Neural progenitor cell (in vitro differentiated cells): ENCODE data around the gene CCNC. TPM values are rescaled to one million over a fixed set of nuclear protein-coding genes. Genes with fewer than 3 reads are reported as not detected.

ENCODE experiments used
- DNase-seq: peaks from one replicate; pipeline ENCODE4 v3.0.0-alpha.2; 2016; ENCODE audit warnings: low spot score
- H2AFZ ChIP-seq: fragments of 200-600 bp; sonication (generic); replicated peaks from 2 replicates; pipeline ENCODE4 v1.6.1; 2016; ENCODE audit warnings: antibody characterized with exemption
- H3F3A ChIP-seq: fragments of 200-600 bp; sonication (generic); 2 replicates; pipeline ENCODE4 v1.6.1; 2016; ENCODE audit warnings: antibody characterized with exemption, low read depth
- H3K27ac ChIP-seq: fragments of 200-600 bp; sonication (generic); 2 replicates; pipeline ENCODE4 v1.5.1; 2016; ENCODE audit warnings: mild to moderate bottlenecking
- H3K27me3 ChIP-seq: fragments of 200-600 bp; sonication (generic); 2 replicates; pipeline ENCODE4 v1.6.1; 2016; ENCODE audit warnings: mild to moderate bottlenecking, moderate library complexity
- H3K36me3 ChIP-seq: fragments of 200-600 bp; sonication (generic); 2 replicates; pipeline ENCODE4 v1.5.1; 2016
- H3K4me1 ChIP-seq: fragments of 200-600 bp; sonication (generic); 2 replicates; pipeline ENCODE4 v1.6.1; 2016; ENCODE audit warnings: mixed run types
- H3K4me2 ChIP-seq: fragments of 200-600 bp; sonication (generic); 2 replicates; pipeline ENCODE4 v1.6.1; 2016
- H3K4me3 ChIP-seq: fragments of 200-600 bp; sonication (generic); 2 replicates; pipeline ENCODE4 v1.5.1; 2016
- H3K79me2 ChIP-seq: fragments of 200-600 bp; sonication (generic); 2 replicates; pipeline ENCODE4 v1.6.1; 2016; ENCODE audit warnings: low read depth
- H3K9ac ChIP-seq: fragments of 200-600 bp; sonication (generic); 2 replicates; pipeline ENCODE4 v1.6.1; 2016
- H3K9me3 ChIP-seq: fragments of 200-600 bp; sonication (generic); 2 replicates; pipeline ENCODE4 v1.5.1; 2016; ENCODE audit warnings: low read depth
- H4K20me1 ChIP-seq: fragments of 200-600 bp; sonication (generic); 2 replicates; pipeline ENCODE4 v1.6.1; 2016; ENCODE audit warnings: low read depth
- H3K27ac Mint-ChIP-seq: 3 replicates; pipeline ENCODE4 v1.8.0; 2021; ENCODE audit warnings: mixed read lengths
- H3K27me3 Mint-ChIP-seq: 2 replicates; pipeline ENCODE4 v1.8.0; 2022; ENCODE audit warnings: low read depth, mild to moderate bottlenecking, inconsistent platforms, moderate library complexity, mixed read lengths; ENCODE audit not compliant: insufficient read depth
- H3K36me3 Mint-ChIP-seq: 3 replicates; pipeline ENCODE4 v1.8.0; 2021; ENCODE audit warnings: mixed read lengths
- H3K4me1 Mint-ChIP-seq: 3 replicates; pipeline ENCODE4 v1.8.0; 2021; ENCODE audit warnings: mixed read lengths
- H3K4me3 Mint-ChIP-seq: 3 replicates; pipeline ENCODE4 v1.8.0; 2021; ENCODE audit warnings: mild to moderate bottlenecking, moderate library complexity, mixed read lengths
- H3K9me3 Mint-ChIP-seq: 3 replicates; pipeline ENCODE4 v1.8.0; 2020; ENCODE audit warnings: mixed read lengths
- EZH2 ChIP-seq: fragments of 200-600 bp; sonication (generic); IDR thresholded peaks from 2 replicates; pipeline ENCODE4 v1.6.1; 2017; ENCODE audit warnings: antibody characterized with exemption, mild to moderate bottlenecking, moderate library complexity
- EZH2phosphoT487 ChIP-seq: fragments of 200-600 bp; sonication (generic); IDR thresholded peaks from 2 replicates; pipeline ENCODE4 v1.6.1; 2017; ENCODE audit warnings: antibody characterized with exemption
- total RNA-seq: library from RNA; depleted of rRNA; stranded (reverse); fragments of >200 nt; gene quantifications from 2 replicates; pipeline ENCODE4 v1.2.3, GENCODE V29; 2015; ENCODE audit warnings: low replicate concordance
- TF ChIP-seq, protein P1 (sequence below): fragments of 200-600 bp; sonication (generic); IDR thresholded peaks from 2 replicates; pipeline ENCODE4 v1.5.1; 2017; ENCODE audit warnings: antibody characterized with exemption, mild to moderate bottlenecking

The CCNC gene
- total RNA-seq, 1 donor from 2014 or later = 157 TPM

DNA sequence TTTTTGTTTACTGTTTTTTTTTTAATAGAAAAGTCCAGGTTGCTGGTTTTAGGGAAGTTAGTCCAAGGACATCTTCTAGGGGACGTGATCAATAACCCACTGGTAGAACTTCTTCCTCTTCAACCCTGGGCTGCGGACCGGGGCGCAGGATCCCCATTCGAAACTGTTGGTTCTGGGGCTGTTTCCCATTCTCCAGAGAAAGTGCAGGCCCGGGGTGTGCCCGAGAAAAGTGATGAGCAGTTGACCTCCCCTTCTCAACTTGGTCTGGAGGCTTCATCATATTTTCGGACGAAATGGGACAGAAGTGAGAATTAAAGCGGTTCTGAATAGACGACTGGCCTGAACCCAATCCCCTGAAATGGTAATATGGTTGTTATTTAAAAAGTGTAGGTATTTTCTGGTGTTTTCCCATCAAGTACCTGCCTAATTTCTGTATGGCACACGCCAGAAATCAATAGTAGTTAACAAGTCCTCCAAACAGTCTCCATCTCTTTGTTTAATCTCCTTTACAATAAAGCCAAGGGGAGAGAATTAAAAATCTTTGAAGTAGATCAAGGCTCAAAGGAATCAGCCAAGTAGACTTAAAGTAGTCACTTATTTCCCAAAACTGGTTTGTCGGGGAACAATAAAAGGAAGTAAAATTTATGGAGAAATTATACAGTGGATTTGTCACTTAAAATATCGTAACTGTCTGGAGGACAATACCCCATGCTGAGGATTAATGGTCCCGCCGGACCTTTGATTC lies 37.6 kb upstream of the CCNC start:
- Histone ChIP-seq H3K36me3 (no peaks in the 10 kb centered on the region), H3K27me3 (peaks cover 100% of the 10 kb centered on the region), H3K4me3 (no peak overlapping the region), H3K4me1 (peaks cover 13% of the 10 kb centered on the region), H3K4me2 (no peak overlapping the region), H2AFZ (no peak overlapping the region), H3K27ac (no peak overlapping the region), H4K20me1 (peaks cover 98% of the 10 kb centered on the region), H3K9ac (no peak overlapping the region), H3K79me2 (no peaks in the 10 kb centered on the region), H3F3A (peaks cover 24% of the 10 kb centered on the region), H3K9me3 (no peaks in the 10 kb centered on the region)
- peaks cover 18% of the 10 kb centered on the region for H3K4me1 Mint-ChIP-seq
- no peak for DNase-seq
- no peaks in the 10 kb centered on the region for H3K36me3 Mint-ChIP-seq
- no peak overlapping the region for H3K4me3 Mint-ChIP-seq
- H3K9me3 Mint-ChIP-seq = no peaks in the 10 kb centered on the region
- no peak overlapping the region for H3K27ac Mint-ChIP-seq
- peaks cover 92% of the 10 kb centered on the region for H3K27me3 Mint-ChIP-seq
- no peak for TF ChIP-seq EZH2phosphoT487
- TF ChIP-seq, protein P1, sequence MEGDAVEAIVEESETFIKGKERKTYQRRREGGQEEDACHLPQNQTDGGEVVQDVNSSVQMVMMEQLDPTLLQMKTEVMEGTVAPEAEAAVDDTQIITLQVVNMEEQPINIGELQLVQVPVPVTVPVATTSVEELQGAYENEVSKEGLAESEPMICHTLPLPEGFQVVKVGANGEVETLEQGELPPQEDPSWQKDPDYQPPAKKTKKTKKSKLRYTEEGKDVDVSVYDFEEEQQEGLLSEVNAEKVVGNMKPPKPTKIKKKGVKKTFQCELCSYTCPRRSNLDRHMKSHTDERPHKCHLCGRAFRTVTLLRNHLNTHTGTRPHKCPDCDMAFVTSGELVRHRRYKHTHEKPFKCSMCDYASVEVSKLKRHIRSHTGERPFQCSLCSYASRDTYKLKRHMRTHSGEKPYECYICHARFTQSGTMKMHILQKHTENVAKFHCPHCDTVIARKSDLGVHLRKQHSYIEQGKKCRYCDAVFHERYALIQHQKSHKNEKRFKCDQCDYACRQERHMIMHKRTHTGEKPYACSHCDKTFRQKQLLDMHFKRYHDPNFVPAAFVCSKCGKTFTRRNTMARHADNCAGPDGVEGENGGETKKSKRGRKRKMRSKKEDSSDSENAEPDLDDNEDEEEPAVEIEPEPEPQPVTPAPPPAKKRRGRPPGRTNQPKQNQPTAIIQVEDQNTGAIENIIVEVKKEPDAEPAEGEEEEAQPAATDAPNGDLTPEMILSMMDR = no peak
- no peak for TF ChIP-seq EZH2

DNA sequence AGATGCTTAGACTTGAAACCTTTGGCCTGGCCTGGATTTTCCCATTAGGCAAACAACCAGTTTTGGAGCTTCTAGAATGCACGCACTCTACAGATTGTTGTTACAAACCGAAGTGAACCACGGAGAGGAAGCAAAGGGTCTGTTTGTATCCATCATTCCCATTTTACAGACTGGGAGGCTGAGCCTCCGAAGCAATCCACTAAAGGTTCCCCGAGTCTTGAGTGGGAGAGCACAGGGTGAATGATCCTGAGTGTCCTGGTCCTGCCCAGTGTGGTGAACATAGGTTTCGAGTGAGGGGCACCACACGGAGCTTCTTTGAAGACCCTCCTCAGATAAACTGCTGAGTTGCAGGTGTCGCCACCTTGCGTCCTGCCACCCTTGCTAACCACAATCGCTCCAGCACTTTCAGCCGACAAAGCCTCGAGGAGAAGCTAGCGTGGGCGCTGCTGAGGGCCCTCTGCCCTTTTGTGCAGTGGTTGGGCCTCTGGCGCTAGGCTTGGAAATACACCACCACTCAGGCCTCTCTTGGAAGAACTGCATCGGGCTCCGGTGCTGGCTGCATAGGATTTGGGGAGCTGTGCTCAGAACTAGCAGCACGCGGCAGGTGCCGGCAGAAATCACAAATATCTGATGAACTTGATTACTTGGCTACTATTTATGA lies 36.7 kb upstream of the CCNC start:
- TF ChIP-seq, protein P1 = peak; percentile 59
- TF ChIP-seq EZH2phosphoT487 = no peak
- peak; percentile 57 for TF ChIP-seq EZH2
- Histone ChIP-seq H3K9me3 (no peaks in the 10 kb centered on the region), H3K27ac (no peak overlapping the region), H3K4me2 (no peak overlapping the region), H3K27me3 (peaks cover 100% of the 10 kb centered on the region), H3K79me2 (no peaks in the 10 kb centered on the region), H3K36me3 (no peaks in the 10 kb centered on the region), H3K9ac (no peak overlapping the region), H3K4me3 (no peak overlapping the region), H3K4me1 (peaks cover 13% of the 10 kb centered on the region), H4K20me1 (peaks cover 90% of the 10 kb centered on the region), H2AFZ (no peak overlapping the region), H3F3A (peaks cover 24% of the 10 kb centered on the region)
- Mint-ChIP-seq H3K4me3 (peak overlapping the region; percentile 41), H3K4me1 (peaks cover 18% of the 10 kb centered on the region), H3K27ac (no peak overlapping the region), H3K27me3 (peaks cover 92% of the 10 kb centered on the region), H3K9me3 (no peaks in the 10 kb centered on the region), H3K36me3 (no peaks in the 10 kb centered on the region)
- DNase-seq = peak; percentile 75

DNA sequence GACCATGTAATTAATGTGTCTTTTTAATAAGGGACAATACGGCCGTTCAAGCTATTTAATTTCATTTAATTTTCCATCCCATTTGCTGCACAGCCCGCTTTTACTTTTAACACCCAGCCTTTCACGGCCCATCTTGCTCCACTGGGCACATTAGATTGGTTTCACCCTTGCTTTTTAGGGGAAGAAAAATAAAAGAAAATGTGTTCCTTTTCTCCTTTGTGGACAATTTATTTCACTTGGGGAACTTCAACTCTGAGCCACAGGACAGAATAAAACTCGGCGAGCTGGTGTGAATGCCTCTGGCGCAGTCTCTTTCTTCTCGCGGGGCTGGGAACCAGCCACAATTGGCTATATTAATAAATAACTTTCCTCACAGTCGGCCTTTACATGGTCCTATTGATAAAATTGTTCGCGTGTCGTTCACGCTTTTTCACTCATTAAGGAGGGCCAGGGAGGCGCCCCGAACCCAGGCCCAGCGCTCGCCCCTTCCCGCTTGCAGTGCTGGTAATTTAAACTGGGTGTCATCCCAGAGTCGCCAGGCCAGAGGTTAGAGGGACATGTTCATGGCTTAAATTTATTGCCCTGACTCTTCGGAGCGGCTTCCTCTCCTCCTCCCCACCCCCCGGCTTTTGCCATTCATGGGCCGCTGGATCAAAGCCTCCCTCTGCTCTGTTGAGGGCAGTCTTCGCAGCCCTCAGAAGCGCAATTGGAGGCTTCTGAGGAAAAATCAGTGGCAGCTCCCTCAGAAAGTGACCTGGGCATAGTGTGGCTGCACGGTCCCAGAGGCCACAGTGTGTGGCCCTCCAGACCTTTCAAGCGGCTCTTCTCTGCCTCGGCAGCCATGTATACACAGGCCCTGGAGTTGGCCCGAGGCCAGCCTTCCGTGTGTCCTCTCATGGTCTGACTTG lies 36.0 kb upstream of the CCNC start:
- Histone ChIP-seq H3K9ac (no peak overlapping the region), H3K27ac (no peak overlapping the region), H3K4me1 (peaks cover 13% of the 10 kb centered on the region), H2AFZ (no peak overlapping the region), H3K4me3 (peak overlapping the region; percentile 31), H3K9me3 (no peaks in the 10 kb centered on the region), H3F3A (peaks cover 24% of the 10 kb centered on the region), H3K27me3 (peaks cover 100% of the 10 kb centered on the region), H3K4me2 (peak overlapping the region; percentile 76), H4K20me1 (peaks cover 82% of the 10 kb centered on the region), H3K79me2 (no peaks in the 10 kb centered on the region), H3K36me3 (no peaks in the 10 kb centered on the region)
- DNase-seq = peak; percentile 48
- Mint-ChIP-seq H3K4me1 (peaks cover 18% of the 10 kb centered on the region), H3K27ac (no peak overlapping the region), H3K4me3 (peak overlapping the region; percentile 78), H3K36me3 (no peaks in the 10 kb centered on the region), H3K27me3 (peaks cover 90% of the 10 kb centered on the region), H3K9me3 (no peaks in the 10 kb centered on the region)
- peak; percentile 39 for TF ChIP-seq EZH2phosphoT487
- TF ChIP-seq, protein P1 = no peak
